ENCODE measurements around the gene TBCD.
"Not testable (repeated sequence)": the region's sequence is repeated elsewhere in the genome, so short reads cannot be mapped to it uniquely, and the experiment has no call there.

TBCD gene

GRCh38 chr17:82965371-82965770 lies 213.5 kb downstream of the TBCD start:
- DNase-seq (ENCODE audit: low read depth, low spot score) = no peak
- H3K27ac ChIP-seq (ENCODE audit: low read length) = no peak overlapping the region
- no peaks in the 10 kb centered on the region for H3K36me3 ChIP-seq (ENCODE audit: control insufficient read depth, insufficient read depth, low read length)
- no CpG with 5 or more reads among the region's 13 CpGs for WGBS (ENCODE audit: insufficient coverage, insufficient read length)
- no peaks in the 10 kb centered on the region for H3K27me3 ChIP-seq (ENCODE audit: control insufficient read depth, insufficient read depth, low read length)
- H3K4me1 ChIP-seq (ENCODE audit: control insufficient read depth, insufficient read depth, low read length) = no peaks in the 10 kb centered on the region
- no peak overlapping the region for H3K4me3 ChIP-seq (ENCODE audit: low read length)
- H3K9me3 ChIP-seq (ENCODE audit: control insufficient read depth, insufficient read depth, low read length) = no peaks in the 10 kb centered on the region

DNA sequence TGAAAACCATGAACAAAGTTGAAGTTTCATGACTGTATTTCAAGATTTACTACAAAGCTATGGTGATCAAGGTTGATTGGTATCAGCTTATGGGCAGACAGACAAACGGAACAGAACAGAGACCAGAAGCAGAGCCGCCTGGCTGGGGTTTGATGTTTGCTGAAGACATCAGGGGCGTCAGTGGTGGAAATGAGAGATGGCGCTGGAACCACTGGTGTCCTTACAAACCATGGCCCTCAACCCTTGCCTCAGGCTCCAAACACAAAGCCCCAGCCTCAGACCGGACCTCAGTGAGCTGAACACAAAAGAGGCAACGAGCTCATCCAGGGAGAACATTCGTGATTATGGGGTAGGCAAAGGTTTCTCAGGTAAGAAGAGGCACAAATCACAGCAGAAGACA lies 214.6 kb downstream of the TBCD start:
- Histone ChIP-seq H3K27me3 (ENCODE audit: control insufficient read depth, insufficient read depth, low read length) (no peaks in the 10 kb centered on the region), H3K9me3 (ENCODE audit: control insufficient read depth, insufficient read depth, low read length) (no peaks in the 10 kb centered on the region), H3K36me3 (ENCODE audit: control insufficient read depth, insufficient read depth, low read length) (no peaks in the 10 kb centered on the region), H3K4me1 (ENCODE audit: control insufficient read depth, insufficient read depth, low read length) (no peaks in the 10 kb centered on the region), H3K27ac (ENCODE audit: low read length) (no peak overlapping the region), H3K4me3 (ENCODE audit: low read length) (no peak overlapping the region)
- no CpG with 5 or more reads among the region's 7 CpGs for WGBS (ENCODE audit: insufficient coverage, insufficient read length)
- no peak for DNase-seq (ENCODE audit: low read depth, low spot score)

GRCh38 chr17:82967268-82968032 lies 215.6 kb downstream of the TBCD start:
- H3K27me3 ChIP-seq (ENCODE audit: control insufficient read depth, insufficient read depth, low read length) = no peaks in the 10 kb centered on the region
- H3K9me3 ChIP-seq (ENCODE audit: control insufficient read depth, insufficient read depth, low read length) = no peaks in the 10 kb centered on the region
- no CpG with 5 or more reads among the region's 18 CpGs for WGBS (ENCODE audit: insufficient coverage, insufficient read length)
- no peak overlapping the region for H3K27ac ChIP-seq (ENCODE audit: low read length)
- no peak overlapping the region for H3K4me3 ChIP-seq (ENCODE audit: low read length)
- no peaks in the 10 kb centered on the region for H3K4me1 ChIP-seq (ENCODE audit: control insufficient read depth, insufficient read depth, low read length)
- DNase-seq (ENCODE audit: low read depth, low spot score) = no peak
- H3K36me3 ChIP-seq (ENCODE audit: control insufficient read depth, insufficient read depth, low read length) = no peaks in the 10 kb centered on the region

DNA sequence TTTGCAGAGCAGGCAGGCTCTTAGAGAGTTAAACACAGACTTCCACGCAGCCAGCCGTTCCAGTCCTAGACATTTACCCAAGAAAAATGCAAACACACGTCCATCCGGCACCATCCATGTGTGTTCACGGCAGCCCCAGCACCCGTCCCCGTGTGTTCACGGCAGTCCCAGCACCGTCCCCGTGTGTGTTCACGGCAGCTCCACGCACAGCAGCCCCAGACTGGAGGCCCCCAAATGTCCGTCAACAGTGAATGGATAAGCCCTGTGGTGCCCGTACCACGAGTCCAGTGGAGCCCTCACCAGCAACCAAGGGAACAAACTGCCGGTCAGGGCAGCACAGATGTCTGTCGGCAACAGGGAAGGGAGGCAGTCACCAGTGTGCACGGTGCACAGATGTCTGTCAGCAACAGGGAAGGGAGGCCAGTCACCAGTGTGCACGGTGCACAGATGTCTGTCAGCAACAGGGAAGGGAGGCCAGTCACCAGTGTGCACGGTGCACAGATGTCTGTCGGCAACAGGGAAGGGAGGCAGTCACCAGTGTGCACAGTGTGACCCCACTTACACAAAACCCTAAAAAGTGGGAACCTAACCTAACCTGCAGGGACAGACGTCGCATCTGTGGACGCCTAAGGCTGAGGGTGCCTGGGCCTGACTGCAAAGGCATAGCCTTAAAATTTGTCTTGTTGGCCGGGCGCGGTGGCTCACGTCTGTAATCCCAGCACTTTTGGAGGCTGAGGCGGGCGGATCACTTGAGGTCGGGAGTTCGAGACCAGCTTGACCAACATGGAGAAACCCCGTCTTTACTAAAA lies 216.4 kb downstream of the TBCD start:
- H3K27ac ChIP-seq (ENCODE audit: low read length); H3K36me3 ChIP-seq (ENCODE audit: control insufficient read depth, insufficient read depth, low read length); H3K4me3 ChIP-seq (ENCODE audit: low read length); H3K4me1 ChIP-seq (ENCODE audit: control insufficient read depth, insufficient read depth, low read length); DNase-seq (ENCODE audit: low read depth, low spot score); H3K27me3 ChIP-seq (ENCODE audit: control insufficient read depth, insufficient read depth, low read length); H3K9me3 ChIP-seq (ENCODE audit: control insufficient read depth, insufficient read depth, low read length): not testable (repeated sequence)
- WGBS (ENCODE audit: insufficient coverage, insufficient read length) = no CpG with 5 or more reads among the region's 33 CpGs

GRCh38 chr17:82970067-82970466 lies 218.2 kb downstream of the TBCD start:
- H3K27ac ChIP-seq (ENCODE audit: low read length) = no peak overlapping the region
- DNase-seq (ENCODE audit: low read depth, low spot score) = no peak
- H3K27me3 ChIP-seq (ENCODE audit: control insufficient read depth, insufficient read depth, low read length) = no peaks in the 10 kb centered on the region
- no peaks in the 10 kb centered on the region for H3K36me3 ChIP-seq (ENCODE audit: control insufficient read depth, insufficient read depth, low read length)
- H3K9me3 ChIP-seq (ENCODE audit: control insufficient read depth, insufficient read depth, low read length) = no peaks in the 10 kb centered on the region
- H3K4me1 ChIP-seq (ENCODE audit: control insufficient read depth, insufficient read depth, low read length) = no peaks in the 10 kb centered on the region
- H3K4me3 ChIP-seq (ENCODE audit: low read length) = no peak overlapping the region
- no CpG with 5 or more reads among the region's 12 CpGs for WGBS (ENCODE audit: insufficient coverage, insufficient read length)

- H3K27ac ChIP-seq (ENCODE audit: low read length) = no peak overlapping the region
- H3K4me1 ChIP-seq (ENCODE audit: control insufficient read depth, insufficient read depth, low read length) = no peaks in the 10 kb centered on the region
- no peak overlapping the region for H3K4me3 ChIP-seq (ENCODE audit: low read length)
- no peaks in the 10 kb centered on the region for H3K36me3 ChIP-seq (ENCODE audit: control insufficient read depth, insufficient read depth, low read length)
- DNase-seq (ENCODE audit: low read depth, low spot score) = no peak
- no peaks in the 10 kb centered on the region for H3K9me3 ChIP-seq (ENCODE audit: control insufficient read depth, insufficient read depth, low read length)
- H3K27me3 ChIP-seq (ENCODE audit: control insufficient read depth, insufficient read depth, low read length) = no peaks in the 10 kb centered on the region
- WGBS (ENCODE audit: insufficient coverage, insufficient read length) = no CpG with 5 or more reads among the region's 46 CpGs
Measured at GRCh38 chr17:82970818-82971590, 219.1 kb downstream of the TBCD start.

GRCh38 chr17:82972836-82973372 lies 221.0 kb downstream of the TBCD start:
- no CpG with 5 or more reads among the region's 17 CpGs for WGBS (ENCODE audit: insufficient coverage, insufficient read length)
- no peak overlapping the region for H3K27ac ChIP-seq (ENCODE audit: low read length)
- no peaks in the 10 kb centered on the region for H3K27me3 ChIP-seq (ENCODE audit: control insufficient read depth, insufficient read depth, low read length)
- no peaks in the 10 kb centered on the region for H3K36me3 ChIP-seq (ENCODE audit: control insufficient read depth, insufficient read depth, low read length)
- no peaks in the 10 kb centered on the region for H3K4me1 ChIP-seq (ENCODE audit: control insufficient read depth, insufficient read depth, low read length)
- H3K9me3 ChIP-seq (ENCODE audit: control insufficient read depth, insufficient read depth, low read length) = no peaks in the 10 kb centered on the region
- no peak for DNase-seq (ENCODE audit: low read depth, low spot score)
- H3K4me3 ChIP-seq (ENCODE audit: low read length) = no peak overlapping the region

DNA sequence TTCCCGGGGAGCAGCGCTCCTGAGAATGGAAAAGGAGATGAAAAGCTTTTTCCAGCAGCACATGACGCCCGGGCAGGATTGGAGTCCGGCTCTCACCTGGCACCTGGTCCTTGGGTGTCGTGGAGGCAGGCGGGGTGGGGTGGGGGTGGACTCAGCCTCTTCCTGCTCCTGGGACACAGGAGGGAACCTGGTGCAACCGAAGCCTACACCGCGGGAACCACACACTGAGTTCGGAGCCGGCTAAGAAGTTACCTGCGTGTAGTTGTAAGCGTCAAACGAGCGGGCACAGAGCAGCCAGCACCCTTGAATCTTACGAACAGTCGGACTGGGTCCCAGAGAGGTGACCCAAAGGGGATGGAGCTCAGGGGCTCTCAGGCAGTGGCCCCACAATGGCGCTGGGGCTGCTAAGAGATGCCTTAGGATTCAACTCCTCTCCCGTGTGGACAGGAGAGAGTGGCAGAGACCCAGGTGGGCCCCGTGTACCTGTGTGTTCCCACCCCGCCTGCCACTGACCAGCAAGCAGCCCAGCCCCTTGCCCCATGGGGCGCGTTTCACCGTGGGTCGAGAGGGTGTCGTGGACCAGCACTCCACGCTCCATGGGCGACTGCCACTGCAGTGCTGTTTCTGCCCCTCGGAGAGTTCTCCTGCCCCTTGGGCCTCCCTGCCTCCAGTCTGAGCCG lies 221.7 kb downstream of the TBCD start:
- no peaks in the 10 kb centered on the region for H3K36me3 ChIP-seq (ENCODE audit: control insufficient read depth, insufficient read depth, low read length)
- no peak overlapping the region for H3K4me3 ChIP-seq (ENCODE audit: low read length)
- WGBS (ENCODE audit: insufficient coverage, insufficient read length) = no CpG with 5 or more reads among the region's 31 CpGs
- H3K27ac ChIP-seq (ENCODE audit: low read length) = no peak overlapping the region
- no peaks in the 10 kb centered on the region for H3K9me3 ChIP-seq (ENCODE audit: control insufficient read depth, insufficient read depth, low read length)
- H3K4me1 ChIP-seq (ENCODE audit: control insufficient read depth, insufficient read depth, low read length) = no peaks in the 10 kb centered on the region
- no peak for DNase-seq (ENCODE audit: low read depth, low spot score)
- no peaks in the 10 kb centered on the region for H3K27me3 ChIP-seq (ENCODE audit: control insufficient read depth, insufficient read depth, low read length)

GRCh38 chr17:82974136-82974952 lies 222.5 kb downstream of the TBCD start:
- Histone ChIP-seq H3K36me3 (ENCODE audit: control insufficient read depth, insufficient read depth, low read length) (no peaks in the 10 kb centered on the region), H3K27ac (ENCODE audit: low read length) (no peak overlapping the region), H3K4me1 (ENCODE audit: control insufficient read depth, insufficient read depth, low read length) (no peaks in the 10 kb centered on the region), H3K9me3 (ENCODE audit: control insufficient read depth, insufficient read depth, low read length) (no peaks in the 10 kb centered on the region), H3K4me3 (ENCODE audit: low read length) (no peak overlapping the region), H3K27me3 (ENCODE audit: control insufficient read depth, insufficient read depth, low read length) (no peaks in the 10 kb centered on the region)
- no CpG with 5 or more reads among the region's 28 CpGs for WGBS (ENCODE audit: insufficient coverage, insufficient read length)
- DNase-seq (ENCODE audit: low read depth, low spot score) = no peak

Measured in iPS DF 6.9 (cell line).